ENCODE measurements around the gene WSB2.
"Not testable (repeated sequence)": the region's sequence is repeated elsewhere in the genome, so short reads cannot be mapped to it uniquely, and the experiment has no call there.

WSB2 gene

DNA sequence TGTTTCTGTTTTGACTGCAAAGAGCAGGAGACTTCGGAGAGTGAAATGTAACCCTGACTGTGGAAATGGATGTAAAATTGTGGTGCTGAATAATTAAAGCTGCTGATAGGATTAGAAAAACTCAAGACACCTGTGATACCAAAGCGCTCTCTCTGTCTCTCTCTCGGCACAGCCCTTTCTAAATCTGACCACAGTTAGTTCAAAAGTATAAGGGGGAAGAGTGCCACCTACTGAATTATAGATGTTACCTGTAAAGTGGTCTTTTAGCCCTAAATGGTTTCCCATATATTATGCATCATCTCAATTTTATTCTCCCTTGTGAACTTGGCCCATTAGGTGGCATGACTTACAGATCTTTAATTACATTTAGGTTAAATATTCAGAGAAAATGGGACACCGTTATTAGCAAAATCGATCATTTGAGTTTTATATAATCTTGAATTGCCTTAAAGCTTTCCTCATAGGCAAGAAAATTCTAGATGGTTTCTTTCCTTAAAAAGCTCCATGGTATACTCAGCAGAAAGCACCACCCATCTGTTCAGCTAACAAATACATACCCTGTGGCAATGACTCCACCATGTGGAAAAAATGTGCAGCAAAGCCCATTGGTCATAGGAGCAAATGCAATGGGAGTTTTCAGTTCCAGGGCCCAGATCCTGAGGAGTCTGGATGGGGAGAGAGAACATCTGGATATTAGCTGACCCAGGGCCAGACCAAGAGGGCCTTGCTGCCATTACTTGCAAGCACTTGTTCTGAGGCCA lies 26.4 kb downstream of the WSB2 start:
- DNase-seq = no peak

DNA sequence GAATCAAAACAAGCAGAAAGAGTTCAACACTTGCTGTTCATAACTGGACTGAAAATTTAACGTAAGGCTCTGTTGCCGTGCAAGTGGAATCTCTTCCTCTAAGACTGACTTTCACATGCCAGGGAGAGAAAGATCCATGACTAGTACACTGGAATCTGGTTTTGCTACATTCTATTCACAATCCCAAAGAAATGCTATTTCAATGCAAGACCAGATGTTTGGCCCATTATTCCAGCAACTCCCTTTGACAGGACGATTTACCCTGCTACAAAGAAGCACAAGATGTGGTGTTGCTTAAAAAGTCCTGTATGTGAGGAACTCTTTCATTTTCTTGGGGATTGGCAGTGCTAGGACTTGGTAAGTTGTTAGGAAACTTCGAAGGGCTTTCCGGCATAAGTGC lies 27.1 kb downstream of the WSB2 start:
- DNase-seq = no peak

DNA sequence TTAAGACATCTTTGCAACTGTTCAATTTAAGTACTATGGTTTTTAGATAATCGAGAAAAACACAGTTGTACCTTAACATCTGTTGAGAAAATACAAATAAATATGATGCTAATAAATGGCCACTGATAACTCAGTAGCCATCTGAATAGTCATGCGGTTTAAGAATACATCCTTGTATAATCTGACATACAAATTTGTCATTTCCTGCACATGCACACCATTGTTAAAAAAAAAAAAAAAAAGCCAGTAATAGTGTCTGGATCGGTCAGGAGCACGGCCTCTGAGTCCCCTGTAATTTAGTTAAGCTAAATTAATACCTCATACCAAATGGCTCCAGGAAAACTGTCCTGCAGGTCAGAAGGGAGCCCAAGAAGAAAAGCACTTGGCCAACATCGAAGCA lies 27.7 kb downstream of the WSB2 start:
- no peak for DNase-seq

DNA sequence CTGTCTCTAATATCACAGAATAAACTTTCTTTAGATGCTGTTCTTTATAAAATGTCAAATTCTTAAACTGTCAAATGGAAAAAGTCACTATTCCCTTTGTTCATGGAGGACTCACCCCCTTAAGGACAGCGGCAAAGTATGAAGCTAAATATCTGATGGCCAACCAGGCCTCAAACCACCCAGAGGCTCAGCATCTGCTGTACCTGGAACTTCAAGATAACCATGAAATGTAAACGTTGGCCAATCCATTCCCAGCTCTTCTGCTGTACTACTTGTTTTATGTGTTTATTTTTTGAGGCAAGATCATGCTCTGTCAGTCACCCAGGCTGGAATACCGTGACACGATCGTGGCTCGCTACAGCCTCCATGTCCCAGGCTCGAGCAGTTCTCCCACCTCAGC lies 28.8 kb downstream of the WSB2 start:
- DNase-seq = no peak

DNA sequence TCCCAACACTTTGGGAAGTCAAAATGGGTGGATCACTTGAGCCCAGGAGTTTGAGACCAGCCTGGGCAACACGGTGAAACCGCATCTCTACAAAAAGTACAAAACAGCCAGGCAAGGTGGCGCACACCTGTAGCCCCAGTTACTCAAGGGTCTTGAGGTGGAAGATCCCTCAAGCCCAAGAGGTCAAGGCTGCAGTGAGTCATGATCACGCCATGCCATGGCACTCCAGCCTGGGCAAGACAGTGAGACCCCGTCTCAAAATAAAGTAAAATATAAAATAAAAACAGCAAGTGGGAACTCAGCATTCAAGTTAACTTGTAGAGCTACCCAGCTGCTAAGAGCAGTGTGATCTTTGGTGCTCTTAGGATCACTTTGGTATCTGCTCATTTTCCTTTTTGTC lies 31.8 kb downstream of the WSB2 start:
- no peak for DNase-seq

DNA sequence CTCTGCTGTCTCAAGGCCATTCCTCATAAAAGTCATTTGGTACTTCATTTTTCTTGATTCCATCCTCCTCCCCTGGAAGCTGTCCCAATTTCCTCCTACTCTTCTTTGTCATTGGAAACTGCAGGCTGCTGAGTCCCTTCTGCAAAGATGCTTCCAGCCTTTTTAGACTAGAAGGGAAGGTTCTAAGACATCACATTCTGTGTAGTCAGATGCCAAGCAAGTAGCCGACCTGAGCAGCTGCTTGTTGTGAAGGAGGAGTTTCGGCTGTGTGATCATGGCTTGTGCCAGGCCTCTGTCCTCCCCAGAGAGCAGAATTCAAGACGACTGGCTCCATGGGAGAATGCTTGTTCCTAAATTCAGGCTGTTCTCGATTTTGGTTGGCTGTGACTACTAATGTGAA lies 35.8 kb downstream of the WSB2 start:
- DNase-seq = no peak

DNA sequence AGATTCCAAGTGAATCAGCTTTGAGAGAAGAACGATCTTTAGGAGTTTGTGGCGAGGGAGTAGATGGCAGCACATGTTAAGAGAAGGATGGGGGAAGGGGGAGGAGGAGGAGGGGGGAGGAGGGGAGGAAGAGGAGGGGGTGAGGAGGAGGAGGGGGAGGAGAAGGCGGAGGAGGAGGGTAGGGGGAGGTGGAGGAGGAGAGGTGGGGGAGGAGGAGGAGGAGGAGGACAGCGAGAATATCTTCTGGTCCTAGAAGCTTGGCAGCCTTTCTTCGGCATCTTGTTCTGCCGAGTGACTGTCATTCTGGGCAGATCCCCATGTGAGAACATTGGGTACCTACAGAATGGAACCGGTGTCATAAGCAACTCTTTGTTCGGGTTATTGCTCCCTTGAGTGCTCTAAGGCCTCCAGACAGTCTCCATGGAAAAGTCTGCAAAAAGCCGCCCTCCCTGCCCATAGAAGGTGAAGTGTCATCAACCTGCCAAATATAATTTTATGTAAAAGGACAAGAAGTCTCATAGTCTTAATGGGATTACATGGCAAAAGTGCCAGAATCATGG lies 37.6 kb downstream of the WSB2 start:
- DNase-seq = no peak

DNA sequence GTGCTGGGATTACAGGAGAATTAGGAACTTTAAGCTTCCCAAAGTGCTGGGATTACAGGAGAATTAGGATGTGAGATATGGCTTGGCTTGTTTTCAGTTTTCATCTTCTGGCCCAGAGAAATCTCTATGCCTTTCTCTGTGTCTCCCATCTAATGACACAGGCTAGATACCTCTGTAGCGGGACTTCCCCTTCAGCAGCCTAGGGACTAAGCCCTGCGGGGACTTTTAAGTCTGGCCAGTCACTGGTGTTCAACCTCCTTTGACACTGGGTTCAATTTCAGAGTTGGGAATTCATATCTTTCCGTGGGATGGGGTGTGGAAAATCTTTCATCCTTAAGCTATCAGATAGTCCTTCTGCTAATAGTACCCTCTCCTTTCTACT lies 38.3 kb downstream of the WSB2 start:
- DNase-seq = no peak

DNA sequence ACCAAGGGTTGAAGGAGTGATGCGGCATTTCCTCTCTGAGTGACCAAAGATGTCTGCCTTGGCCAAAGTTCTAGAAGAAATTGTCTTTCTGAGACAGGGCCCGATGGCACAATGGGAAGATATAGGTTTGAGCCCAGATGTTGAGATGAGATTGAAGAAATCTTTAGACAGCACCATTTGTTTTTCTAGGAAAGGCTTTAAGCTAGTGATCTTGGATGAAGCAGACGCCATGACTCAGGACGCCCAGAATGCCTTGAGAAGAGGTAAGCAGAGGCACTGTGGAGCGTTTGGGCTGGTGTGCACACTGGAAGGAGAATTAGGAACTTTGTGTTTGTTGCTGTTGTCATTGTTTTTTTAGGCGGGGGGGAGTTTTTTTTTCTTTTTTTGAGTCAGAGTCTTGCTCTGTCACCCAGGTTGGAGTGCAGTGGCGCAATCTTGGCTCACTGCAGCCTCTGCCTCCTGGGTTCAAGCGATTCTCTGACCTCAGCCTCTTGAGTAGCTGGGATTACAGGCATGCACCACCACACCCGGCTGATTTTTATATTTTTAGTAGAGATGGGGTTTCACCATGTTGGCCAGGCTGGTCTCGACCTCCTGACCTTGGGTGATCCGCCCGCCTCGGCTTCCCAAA lies 38.8 kb downstream of the WSB2 start:
- not testable (repeated sequence) for DNase-seq

DNA sequence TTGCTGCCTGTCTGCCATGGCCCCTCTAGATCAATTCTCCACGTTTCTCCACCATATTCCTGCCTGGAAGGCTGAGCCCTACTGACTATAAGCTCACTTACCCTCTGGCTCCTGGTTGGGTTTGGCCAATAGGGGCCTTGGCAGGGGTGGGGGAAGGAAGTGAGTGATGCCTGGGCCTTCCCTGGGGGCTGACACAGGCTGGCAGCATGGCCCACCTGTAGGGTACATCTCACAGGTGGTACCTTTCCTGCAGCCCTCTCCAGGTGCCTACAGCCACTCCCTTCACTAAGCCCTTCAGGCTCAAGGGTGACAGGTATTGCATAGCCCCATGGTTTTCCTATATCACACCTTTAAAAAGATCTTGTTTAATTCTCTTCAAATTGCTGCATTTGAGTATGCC lies 40.9 kb downstream of the WSB2 start:
- no peak for DNase-seq

DNA sequence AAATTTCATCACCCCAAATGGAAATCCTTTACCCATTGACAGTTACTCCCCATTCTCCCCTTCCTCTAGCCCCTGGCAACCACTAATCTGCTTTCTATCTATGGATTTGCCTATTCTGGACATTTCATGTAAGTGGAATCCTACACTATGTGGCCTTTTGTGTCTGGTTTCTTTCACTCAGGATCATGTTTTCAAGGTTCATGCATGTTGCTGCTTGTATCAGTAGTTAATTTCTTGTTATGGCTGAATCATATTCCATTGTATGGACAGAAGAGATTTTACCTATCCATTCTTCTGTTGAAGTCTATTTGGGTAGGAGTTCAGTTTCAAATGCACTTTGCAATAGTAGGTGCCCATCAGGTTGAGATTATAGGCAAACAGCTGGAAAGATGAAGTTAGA lies 43.1 kb downstream of the WSB2 start:
- DNase-seq = no peak

DNA sequence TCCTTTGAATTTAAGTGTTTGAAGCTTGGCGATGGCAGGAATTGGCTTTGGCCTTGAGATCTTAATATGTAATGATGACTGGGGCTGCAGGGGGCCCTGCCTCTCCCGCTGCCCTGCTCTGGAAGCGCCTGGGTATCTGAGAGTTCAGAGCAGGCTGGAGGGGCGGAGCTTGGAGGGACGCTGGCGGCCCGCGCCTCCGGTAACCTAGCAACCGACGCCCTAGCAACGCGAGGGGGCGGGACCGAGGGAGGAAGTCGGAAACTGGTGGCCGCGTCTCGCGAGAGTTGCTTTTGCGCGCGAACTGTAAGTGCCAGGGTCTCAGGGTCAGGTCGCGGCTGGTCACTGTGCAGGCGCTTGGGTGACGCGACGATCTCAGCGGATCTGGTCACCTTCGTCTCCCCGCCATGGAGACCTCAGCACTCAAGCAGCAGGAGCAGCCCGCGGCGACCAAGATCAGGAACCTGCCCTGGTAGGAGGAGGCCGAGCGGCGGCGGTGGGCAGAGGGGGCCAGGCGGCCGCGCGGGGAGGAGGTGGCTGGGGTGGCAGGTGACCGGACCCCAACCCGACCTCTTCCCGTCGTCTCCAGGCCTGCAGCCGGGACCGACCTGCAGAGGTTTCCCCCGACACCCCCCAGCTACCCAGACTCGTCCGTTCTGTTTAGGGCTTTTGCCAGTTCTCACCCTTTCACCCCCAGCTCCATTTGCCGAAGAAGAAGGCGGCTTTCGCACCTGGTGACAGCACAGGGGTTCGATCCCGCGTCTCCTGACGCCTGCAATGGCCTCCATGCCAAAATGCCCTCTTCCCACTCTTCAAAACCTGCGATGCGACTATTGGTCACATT lies 44.3 kb downstream of the WSB2 start, which contains the start of gene RFC5:
Gene RFC5 (plus strand): TSS at position 280 of the 841 bp plus-strand sequence. CDS start 125 bp downstream, at position 405.
- peak; percentile 99 for DNase-seq

DNA sequence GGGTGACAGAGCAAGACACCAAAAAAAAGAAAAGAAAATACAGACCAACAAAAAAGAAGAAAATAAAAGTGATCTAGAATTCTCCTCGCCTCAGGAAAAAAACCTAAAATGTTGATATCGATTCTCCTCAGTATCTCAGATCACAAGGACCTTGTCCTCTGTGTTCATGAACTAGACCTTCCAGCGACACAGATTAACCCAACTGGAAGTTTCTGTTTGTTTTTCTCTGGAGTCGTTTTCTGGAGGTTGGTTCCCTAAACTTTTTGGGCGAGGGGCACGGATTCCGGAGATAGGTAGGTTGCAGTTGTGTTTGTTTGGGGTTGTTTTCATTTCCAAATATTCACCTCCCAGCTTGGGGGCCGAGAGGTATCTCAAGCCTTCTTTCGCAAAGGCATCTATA lies 45.0 kb downstream of the WSB2 start:
- DNase-seq = no peak

DNA sequence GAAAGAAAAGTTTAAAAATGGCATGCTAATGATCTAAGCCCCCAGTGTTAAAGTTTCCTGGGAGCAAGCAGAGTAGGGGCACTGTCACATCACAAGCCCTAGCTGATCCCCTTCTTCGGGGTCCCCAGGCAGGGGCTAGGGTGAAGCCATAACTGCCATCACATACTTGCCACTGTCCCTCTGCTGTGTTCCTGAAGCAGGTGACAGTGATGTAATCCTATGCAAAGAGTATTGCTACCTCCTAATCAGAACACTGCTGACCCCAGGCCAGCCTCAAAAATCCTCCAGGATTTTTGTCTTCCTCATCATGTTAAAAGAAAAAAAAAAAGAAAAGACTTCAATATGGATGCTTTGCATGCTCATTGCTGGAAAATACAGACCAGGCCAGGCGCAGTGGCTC lies 45.7 kb downstream of the WSB2 start:
- DNase-seq = no peak

DNA sequence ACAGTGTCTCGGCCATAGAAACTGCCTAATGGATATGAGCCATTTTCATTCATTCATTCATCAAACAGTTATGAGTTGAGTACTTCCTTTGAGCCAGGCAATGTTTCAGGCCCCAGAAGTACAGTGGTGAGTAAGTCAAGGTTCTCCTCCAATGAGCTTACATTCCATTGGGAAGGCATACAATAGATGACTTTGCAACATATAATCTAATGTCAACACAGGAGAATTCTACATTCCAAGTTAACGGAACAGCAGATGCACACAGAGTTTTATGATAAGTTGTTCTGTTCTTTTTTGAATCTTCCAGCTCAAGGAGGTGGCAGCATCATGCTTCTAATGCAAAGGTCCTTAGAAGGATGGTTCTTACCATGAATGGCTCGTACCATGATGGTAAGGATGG lies 47.7 kb downstream of the WSB2 start:
- no peak for DNase-seq

DNA sequence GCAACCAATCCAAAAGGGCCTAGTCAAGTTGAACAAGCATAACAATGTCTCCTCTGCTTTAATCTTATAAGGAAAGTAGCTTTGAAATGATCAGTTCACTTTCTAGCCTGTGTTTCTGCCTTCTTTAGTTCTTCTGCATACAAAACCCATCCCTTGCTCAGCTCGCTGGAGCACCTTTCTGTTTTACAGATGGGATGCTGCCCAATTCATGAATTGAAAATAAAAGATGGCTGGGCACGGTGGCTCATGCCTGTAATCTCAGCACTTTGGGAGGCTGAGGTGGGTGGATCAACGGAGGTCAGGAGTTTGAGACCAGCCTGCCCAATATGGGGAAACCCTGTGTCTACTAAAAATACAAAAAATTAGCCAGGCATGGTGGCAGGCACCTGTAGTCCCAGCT lies 49.0 kb downstream of the WSB2 start:
- no peak for DNase-seq

DNA sequence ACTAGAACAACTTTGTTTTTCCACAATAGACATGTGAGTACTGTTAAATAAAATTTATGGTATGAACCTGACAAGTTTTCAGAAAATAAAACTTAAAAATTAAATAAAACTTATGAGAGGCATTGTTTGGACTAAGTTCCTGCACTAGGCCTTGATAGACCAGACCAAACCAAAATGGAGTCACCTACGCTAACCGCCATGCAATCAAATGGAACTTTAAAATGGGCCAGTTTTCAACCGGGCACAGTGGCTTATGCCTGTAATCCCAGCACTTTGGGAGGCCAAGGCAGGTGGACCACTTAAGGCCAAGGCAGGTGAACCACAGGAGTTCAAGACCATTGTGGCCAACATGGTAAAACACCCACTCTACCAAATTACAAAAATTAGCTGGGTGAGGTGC lies 49.6 kb downstream of the WSB2 start:
- DNase-seq = no peak

DNA sequence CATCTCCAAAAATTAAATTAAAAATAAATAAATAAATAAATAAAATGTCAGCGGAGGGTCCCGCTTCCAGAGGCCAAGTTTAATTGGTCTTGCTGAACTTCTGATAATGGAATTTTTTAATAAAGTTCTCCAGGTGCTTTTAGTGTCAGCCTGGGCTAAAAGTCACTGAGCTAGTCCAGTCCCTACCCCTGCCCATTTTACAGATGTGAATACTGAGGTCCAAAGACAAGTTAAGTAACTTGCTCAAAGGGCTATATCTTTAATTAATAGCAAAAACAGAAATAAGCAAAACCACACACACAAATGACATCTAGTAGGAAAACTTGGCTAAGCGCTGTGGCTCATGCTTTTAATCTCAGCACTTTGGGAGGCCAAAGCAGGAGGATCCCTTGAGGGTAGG lies 50.1 kb downstream of the WSB2 start:
- DNase-seq = no peak

DNA sequence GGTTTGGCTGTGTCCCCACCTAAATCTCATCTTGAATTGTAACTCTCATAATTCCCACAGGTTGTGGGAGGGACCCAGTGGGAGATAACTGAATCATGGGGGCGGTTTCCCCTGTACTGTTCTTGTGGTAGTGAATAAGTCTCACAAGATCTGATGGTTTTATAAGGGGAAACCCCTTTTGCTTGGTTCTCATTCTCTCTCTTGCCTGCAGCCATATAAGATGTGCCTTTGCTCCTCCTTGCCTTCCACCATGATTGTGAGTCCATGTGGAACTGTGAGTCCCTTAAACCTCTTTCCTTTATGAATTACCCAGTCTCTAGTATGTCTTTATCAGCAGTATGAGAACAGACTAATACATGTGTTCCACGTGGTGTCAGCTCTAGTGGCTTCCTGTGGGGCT lies 61.2 kb downstream of the WSB2 start:
- DNase-seq = not testable (repeated sequence)

DNA sequence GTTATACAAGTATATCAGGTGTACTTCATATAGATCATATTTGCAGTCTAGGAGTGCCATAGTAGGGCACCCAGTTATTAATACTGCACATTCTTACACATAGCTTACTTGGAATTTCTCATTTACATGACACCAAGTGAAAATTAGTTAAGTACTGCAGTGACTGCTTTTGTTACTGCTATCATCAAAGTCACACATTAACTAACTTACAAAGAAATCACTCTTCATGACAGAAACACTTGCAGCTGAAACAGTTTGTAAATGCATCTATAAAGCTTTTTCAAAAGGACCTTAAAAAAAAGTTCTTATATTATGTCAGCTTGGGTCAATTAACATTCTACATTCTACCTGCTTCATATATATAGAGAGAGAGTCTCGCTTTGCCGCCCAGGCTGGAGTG lies 62.3 kb downstream of the WSB2 start:
- no peak for DNase-seq

DNA sequence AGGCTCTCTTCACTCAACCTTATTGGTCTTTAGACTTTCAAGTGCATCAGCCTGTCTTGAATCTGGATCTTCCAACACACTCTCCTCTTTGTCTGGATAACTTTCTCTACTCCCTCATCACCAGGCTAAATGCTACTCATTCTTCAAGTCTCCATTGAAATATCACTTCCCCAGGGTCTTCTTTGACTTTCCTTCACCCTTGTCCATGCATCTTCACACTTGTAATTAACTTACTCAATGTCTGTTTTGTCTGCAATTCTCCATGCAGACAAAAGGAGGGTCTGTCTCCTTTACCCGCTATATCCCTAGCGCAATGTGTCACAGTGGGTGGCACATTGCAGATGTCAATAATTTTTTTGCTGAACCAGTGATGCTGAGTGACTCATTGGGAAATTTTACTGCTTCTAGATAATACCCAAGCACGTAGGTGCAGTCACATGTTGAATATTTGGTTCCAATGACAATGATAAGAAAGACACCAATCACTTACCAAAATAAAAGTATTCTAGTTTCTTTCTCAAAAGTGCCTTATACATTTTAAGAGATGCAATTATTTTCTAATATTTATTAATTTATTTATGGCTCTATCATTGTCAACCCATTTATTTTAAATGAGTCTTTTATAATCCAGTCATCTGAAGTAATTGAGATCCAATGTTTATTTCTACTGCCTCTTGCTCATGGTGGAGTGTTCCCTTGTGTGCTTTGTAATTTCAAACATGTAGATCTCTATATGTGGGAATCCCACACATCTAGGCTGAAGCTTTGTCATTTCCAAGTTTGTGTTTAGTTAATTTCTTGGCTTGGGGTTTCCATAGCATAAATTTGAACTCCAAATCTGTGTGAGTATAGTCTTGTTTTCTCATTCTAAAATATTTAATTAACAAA lies 66.2 kb downstream of the WSB2 start:
- DNase-seq = no peak

DNA sequence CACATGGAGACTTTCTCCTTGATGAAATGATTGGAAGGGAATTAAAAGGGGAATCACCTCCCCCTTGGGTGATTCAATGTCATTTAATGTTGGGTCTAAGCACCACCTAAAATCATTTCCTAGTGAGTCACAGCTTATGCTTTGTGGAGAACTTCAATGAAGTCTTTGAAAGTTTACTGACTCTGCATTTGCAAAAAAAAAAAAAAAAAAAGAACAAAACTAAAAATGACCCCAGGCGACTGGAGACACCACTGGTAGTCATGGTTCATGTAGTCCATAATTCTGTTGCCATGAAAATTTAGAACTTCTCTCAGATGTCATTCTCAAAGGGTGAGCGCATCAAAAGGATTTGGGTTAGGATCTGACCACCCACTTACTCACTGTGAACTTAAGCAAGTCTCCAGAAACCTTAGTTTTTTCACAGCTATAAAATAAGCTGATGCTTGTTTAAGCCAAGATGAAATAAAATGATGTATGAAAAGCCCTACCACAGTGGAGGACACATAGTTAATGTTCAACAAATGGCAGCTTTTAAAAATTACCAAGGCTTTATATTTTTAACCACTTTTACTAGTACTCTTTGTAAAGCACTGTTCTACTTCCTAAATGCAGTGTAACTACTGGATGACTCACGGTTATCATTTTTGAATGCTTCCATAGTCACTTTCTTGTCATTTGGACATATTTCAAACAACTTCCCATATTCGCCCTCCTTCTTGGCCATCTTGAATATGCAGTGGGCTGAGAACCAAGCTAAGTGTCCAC lies 74.1 kb downstream of the WSB2 start:
- no peak for DNase-seq

All from activated effector memory CD4-positive, alpha-beta T cell treated with anti-CD3 and anti-CD28 coated beads, Interleukin-2, amount 50 U/mL, for 16 hours (primary cell).